HFF-Myc (cell line): ENCODE data around the gene CPLX1.

Source experiments
- DNase-seq: peaks from one replicate; pipeline ENCODE4 v3.0.0-alpha.2; 2011; ENCODE audit warnings: low read depth; ENCODE audit errors: extremely low read depth
- H3K4me3 ChIP-seq: replicated peaks from 2 replicates; pipeline ENCODE4 v1.5.1; 2011; ENCODE audit warnings: low read depth, mild to moderate bottlenecking, control low read depth, low read length
- TF ChIP-seq, protein P1 (sequence below): IDR thresholded peaks from 2 replicates; pipeline ENCODE4 v1.5.1; 2012; ENCODE audit warnings: mild to moderate bottlenecking, low read depth, low read length, control low read depth; ENCODE audit errors: missing control alignments

CPLX1 gene

DNA sequence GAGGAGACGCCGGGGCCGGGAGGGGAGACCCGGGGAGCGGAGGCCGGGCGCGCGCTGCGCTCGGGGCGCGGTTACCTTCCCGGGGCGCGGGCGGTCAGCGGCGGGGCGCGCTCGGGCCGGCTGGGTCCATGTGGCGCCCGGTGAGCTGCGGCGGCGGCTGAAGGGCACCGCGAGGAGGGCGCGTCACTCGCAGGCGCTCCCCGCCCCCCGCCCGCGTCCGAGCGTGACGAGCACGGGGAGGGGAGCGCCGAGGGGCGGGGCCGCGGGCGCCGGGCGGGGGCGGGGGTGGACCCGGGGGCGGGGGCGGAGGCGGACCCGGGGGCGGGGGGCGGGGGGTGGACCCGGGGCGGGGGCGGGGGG, at the start of gene CPLX1:
CPLX1 (minus strand) TSS at position 159 of the 360 bp plus-strand sequence. CDS start 1,607 bp downstream, outside the sequence.
- DNase-seq: no peak
- TF ChIP-seq, protein P1, sequence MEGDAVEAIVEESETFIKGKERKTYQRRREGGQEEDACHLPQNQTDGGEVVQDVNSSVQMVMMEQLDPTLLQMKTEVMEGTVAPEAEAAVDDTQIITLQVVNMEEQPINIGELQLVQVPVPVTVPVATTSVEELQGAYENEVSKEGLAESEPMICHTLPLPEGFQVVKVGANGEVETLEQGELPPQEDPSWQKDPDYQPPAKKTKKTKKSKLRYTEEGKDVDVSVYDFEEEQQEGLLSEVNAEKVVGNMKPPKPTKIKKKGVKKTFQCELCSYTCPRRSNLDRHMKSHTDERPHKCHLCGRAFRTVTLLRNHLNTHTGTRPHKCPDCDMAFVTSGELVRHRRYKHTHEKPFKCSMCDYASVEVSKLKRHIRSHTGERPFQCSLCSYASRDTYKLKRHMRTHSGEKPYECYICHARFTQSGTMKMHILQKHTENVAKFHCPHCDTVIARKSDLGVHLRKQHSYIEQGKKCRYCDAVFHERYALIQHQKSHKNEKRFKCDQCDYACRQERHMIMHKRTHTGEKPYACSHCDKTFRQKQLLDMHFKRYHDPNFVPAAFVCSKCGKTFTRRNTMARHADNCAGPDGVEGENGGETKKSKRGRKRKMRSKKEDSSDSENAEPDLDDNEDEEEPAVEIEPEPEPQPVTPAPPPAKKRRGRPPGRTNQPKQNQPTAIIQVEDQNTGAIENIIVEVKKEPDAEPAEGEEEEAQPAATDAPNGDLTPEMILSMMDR: no peak
- no peak within 1 kb of the TSS for H3K4me3 ChIP-seq

DNA sequence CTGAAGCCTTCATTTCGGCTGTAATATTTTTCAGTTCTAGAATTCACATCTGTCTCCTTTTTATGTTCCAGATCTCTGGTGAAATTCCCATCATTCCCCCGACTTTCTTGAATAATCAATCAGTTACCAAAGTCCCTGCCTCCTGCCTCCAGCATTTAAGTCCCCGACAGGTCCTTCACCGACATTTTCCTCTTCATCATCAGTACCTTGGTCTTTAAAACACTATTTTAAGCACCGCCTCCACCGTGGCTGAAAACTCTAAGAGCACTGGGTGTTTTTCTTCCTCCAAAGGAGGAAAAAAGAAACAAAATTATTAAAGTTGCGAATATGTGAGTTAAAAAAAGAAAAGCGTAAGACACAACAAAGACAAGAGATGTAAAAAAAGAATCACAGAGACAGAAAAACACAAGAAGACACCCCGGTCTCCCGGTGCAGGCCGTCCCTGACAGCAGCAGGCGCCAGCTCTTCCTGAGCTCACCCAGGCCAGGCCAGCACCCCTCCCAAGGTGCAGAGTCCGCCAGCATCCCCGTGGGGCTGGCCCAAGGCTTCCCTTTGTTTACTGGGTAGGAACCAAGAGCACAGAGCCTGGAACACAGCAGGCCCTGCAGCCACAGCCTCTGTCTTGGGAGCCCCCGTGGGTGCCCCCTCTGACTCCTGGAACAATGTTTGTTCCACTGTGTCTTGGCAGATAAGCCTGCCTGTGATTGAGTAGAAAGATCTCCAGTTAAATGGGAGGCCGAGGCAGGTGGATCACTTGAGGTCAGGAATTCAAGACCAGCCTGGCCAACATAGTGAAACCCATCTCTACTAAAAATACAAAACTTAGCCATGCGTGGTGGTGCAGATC, 49.3 kb upstream of the CPLX1 start:
- no peak for DNase-seq
- H3K4me3 ChIP-seq: no peak overlapping the region
- TF ChIP-seq, protein P1: no peak

DNA sequence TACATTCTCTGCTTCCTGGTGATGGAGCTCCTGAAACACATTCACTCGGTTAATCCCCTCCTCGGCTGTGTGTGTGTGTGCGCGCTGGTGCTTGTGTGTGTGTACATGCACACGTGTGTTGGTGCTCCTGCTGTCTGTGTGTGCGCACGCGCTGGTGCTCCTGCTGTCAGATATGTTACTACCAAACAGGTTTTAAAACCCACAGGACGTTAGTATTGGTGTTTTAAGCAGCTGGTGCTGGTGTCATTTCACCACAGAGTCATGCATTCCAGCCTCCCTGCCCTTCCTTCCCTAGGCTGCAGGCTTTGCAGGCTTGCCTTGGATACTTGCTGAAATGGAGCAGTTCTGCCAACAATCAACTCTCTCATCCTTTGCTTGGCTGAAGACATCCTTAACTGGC, 48.1 kb upstream of the CPLX1 start:
- DNase-seq: no peak
- TF ChIP-seq, protein P1: no peak
- H3K4me3 ChIP-seq: no peak overlapping the region

DNA sequence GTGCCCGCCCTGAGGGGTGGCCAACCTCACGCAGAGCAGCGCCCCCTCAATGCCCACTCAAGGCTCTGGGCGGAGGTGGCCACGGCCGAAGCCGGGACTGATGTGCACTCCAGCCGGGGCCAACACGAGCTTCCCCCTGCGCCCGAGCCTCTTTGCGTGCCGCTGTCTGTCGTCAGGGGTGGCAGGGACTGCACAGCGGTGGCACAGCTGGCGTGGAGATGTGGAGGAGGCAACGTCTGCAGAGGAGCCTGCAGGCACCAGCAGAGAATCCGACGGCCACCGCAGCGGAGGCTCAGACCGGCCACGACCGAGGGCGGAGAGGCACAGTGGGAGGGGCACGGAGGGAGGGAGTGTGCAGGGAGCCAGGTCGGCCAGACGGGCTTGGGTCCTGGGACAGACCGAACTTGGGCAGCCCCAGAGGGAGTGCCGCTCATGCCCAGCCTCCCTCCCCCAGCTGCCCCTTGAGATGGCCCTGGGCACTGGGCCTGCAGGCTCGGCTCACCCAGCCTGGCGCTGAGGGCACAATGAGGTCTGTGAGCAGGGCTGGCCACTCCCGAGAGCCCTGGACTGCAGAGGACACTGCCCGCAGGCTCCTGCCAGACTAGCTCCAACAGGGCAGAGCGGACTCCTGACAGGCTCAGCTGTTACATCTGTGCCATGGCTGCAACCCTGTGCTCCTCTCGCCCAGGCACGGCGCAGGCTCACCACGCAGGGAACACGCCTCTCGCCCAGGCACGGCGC, 46.5 kb upstream of the CPLX1 start:
- no peak for DNase-seq
- no peak overlapping the region for H3K4me3 ChIP-seq
- TF ChIP-seq, protein P1: no peak

DNA sequence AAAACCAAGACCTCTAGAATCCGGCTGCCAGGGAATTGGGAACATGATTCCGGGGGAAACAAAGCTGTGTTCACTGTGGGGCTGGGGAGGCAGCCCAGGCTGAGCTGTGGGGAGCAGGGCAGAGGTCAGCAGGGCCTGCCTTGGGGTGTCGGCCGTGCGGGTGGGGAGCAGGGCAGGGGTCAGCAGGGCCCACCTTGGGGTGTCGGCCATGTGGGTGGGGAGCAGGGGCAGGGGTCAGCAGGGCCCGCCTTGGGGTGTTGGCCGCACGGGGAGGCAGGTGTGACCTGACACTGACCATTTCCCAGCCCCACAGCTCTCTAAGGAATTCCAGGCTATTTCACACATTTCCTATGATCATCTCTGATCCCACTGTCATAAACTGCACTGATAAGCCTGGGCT, 45.6 kb upstream of the CPLX1 start:
- DNase-seq: no peak
- TF ChIP-seq, protein P1: no peak
- H3K4me3 ChIP-seq: no peak overlapping the region

DNA sequence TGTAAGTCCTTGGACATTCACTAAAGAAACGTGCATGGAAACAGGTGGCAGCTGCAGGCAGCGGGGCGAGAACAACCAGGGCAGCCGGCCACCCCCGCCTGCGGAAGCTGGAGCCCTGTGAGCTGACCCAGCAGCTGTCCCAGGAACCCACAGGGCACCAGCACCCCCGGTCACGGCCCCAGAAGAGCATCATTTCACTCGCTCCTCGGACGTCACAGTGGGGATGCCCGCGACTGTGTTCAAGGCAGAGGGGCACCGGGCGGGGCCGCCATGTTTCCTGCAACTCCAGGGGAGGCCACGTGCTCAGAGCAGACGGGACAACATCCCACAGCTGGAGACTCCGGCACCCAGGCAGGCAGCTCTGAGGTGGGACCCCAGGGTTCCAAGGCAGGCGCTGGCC, 45.0 kb upstream of the CPLX1 start:
- no peak overlapping the region for H3K4me3 ChIP-seq

More for the DNA sequence above, 45.0 kb upstream of the CPLX1 start:
- TF ChIP-seq, protein P1: no peak
- no peak for DNase-seq
